HG03139 (cell line): Measurements from ENCODE around the gene PJA2.

Source experiments
- ATAC-seq: cut with Tn5 transposase; IDR thresholded peaks from one replicate; pipeline ENCODE4 v1.9.1; 2021; ENCODE audit not compliant: unreplicated experiment

The PJA2 gene

GRCh38 chr5:109351988-109352864 lies 57.5 kb downstream of the PJA2 start:
- ATAC-seq = no peak

DNA sequence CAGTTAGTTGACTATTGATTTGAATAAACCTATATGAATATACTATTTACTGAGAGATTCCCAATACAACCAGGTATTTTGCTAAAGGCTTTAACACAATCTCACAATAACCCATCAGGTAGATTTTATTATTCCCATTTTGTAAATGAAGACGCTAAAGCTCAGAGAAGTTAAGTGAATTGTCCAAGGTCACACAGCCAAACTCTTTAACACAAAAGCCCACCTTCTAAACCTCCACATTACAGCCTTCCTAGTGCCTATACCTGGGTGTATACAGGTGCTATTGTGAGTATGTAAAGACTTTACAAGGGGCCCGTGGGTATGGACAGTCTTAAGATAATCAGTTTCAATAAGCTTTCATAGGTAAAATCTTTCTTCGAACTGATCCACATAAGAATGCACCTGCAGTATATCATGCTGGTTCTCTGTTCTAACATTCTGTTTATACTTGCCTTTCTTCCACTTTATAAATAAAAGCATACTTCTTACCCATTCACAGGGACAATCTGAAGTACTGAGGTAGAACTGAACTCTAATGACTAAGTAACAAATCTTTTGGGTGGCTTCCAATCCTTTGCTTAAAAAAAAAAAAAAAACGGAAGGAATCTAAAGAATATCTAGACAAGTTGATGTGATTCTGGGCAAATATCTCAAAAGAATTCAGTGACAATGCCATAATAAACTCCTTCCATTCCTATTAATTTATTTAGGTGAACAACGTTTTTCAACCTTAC lies 59.1 kb downstream of the PJA2 start:
- no peak for ATAC-seq

GRCh38 chr5:109349388-109349787 lies 60.4 kb downstream of the PJA2 start:
- ATAC-seq = no peak

GRCh38 chr5:109347252-109347888 lies 62.4 kb downstream of the PJA2 start:
- ATAC-seq = no peak

GRCh38 chr5:109345699-109346098 lies 64.1 kb downstream of the PJA2 start:
- no peak for ATAC-seq

DNA sequence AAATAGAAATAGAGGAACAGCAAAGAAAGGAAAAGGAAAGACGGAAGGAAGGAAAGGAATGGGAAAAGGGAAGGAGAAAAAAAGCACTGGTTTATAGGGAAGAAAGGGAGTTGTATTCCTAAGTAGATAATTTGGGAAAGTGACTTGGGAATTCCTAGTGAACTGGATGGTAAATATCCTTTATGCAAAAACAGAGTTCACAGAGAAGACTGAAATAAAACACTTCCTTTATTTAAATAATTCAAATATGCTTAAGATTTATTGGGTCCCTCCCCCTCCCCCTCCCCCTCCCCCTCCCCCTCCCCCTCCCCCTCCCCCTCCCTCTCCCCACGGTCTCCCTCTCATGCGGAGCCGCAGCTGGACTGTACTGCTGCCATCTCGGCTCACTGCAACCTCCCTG lies 69.4 kb downstream of the PJA2 start:
- ATAC-seq = no peak

GRCh38 chr5:109335114-109335513 lies 74.7 kb downstream of the PJA2 start:
- no peak for ATAC-seq

- no peak for ATAC-seq
Observed at GRCh38 chr5:109334056-109334455, 75.7 kb downstream of the PJA2 start.

DNA sequence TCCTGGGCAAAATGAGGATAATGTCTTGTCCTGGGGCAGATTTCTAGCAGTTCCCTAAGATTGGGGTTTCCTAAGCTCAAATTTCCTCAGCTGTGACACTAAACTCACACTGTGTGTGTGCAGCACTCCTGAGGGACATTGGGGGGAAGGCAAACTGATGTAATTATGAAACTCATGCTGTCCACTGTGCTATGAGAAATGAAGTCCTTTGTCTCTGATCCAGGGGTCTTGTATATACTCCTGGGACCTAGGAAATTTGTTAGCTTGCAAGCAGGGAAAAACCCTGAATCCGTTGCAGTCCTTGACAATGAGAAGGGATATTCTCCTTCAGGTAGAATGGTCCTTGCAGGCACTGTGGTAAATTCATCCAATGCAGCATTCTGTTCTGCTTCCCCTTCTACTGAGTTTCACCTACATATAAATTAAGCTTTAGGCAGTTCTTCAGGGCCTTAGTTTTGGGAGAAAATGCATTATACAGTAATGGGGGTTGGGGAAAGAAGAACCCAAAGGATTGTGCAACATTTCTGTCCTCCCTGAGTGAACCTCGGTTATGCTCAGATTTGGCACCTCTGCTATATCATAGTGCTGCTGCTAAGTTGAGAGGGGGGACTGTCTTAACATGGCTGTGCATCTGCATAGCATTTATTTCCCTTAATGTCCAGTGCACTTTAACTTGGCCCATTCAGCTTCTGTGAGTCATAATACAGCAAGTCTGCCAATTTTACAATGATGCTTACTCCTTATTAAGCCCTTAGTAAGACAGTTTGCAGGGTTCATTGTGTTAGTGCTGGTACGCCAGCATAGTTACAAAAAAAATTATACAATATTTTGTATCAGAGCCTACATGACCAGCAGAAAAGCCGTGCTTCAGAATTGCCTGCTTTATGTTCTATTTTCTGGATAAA lies 80.2 kb downstream of the PJA2 start:
- no peak for ATAC-seq

DNA sequence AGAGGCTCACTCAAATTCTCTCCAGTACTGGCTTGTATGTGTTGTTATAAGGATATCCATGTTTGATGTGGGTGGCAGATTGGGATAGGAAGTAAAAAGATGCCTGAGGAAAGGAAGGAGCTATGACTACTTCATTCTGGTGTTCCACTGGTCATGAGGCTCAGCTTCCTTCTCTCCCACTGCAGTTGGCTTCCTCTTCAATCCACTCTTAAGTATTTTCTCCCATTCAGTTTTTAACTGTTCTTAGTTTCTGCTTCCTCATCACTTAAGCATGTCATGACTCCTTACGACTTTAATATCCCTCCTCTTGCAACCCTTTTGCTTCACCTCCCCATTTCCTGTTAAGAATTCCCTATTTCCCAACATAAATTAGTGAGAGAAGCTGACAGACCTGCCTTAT lies 81.1 kb downstream of the PJA2 start:
- no peak for ATAC-seq

DNA sequence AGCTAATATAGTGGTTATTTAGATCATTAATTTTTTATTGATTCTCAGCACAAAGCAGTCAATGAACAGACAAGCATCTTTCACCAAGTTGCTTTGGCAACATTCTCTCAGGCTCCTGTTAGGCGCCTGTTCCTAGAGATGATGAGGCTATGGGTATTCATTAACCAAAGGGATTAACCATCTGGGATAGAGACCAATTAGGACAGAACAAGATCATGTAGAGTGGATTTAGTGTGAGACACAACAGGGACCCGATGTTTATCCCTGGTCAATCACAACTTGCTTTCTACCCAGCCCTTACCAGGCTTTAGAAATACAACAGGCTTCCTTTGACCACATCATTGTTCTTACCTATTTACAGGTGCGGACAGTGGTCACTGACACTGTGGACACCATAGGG lies 82.2 kb downstream of the PJA2 start:
- no peak for ATAC-seq

- no peak for ATAC-seq
Observed at GRCh38 chr5:109326919-109327318, 82.9 kb downstream of the PJA2 start.

DNA sequence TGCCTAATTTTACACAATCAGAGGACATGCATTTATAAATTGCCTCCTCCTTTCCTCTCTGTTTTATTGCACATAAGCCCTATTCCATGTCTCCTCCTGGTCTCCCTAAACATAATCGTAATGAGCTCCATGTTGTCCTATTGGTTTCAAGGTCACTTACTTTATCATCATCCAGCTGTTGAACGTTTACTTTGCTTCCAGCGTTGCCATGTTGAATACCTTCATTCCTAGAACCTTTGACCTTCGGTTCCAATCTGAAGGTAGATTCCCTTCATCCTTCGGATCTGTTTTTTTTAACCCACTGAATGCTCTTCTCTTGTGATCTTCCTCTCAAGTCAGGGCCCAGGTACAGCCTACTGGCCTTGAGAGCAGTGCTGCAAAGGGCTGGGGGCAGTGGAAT lies 84.3 kb downstream of the PJA2 start:
- ATAC-seq = no peak

GRCh38 chr5:109324931-109325330 lies 84.8 kb downstream of the PJA2 start:
- ATAC-seq = no peak

DNA sequence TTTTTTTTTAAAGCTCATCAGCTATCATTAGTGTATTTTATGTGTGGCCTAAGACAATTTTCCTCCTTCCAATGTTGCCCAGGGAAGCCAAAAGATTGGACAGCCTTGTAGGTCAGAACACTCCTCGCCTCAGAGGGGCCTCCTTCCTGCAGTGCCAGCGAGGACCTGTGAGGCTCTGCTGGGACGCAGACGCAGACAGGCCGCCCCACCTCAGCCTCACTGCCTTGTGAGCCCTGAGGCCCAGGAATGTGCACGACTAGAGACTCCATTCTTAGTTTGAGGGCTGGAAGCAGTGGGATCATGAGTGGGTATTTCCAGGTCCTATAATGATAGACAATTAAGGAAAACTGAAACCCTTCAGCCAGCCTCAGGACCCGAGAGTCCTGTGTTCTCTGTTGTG lies 85.4 kb downstream of the PJA2 start:
- no peak for ATAC-seq

DNA sequence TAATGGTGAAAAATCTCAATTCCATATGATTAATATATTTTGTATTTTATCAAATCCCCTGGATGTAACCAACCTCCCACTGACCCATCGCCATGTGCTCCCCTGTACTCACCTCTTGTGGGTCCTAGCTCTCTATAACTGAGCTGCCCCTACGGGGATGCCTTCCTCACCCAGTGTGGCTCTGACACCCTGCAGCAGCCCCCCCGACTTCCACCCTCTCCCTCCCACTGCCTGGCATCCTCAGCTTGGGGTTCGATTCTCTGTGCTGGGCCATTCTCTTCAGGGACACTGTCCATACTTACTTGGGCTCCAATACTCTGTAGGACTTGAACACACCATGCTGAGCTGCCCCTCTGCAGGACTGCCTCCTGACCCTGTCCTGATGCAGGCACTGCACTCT lies 87.1 kb downstream of the PJA2 start:
- no peak for ATAC-seq

GRCh38 chr5:109319351-109319750 lies 90.4 kb downstream of the PJA2 start:
- no peak for ATAC-seq

DNA sequence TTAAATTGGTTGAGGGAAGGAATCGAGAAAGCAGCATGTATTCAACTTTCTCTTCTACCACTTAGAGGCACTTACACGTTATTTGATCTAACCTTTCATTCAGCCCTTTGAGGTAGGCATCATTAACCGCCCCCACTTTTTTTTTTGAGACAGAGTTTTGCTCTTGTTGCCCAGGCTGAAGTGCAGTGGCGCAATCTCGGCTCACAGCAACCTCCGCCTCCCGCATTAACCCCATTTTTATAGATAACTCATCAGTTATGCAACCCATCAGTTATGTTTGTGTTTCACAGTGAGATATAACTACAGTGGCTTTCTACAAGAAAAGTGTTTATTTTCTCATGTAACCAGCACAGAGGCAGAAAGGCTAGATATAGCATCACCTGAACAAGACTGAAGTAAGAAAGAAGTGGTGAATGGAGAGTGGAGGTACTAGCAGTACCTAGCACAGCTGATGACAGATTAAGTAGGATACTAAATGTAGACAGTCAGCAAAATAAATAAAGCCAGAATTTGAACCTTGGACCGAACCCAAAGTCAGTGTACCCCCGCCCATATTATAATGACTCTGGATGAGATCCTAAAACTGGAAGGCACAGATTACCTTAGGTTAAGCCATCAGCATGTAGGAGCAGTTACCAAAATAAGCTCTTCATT lies 91.2 kb downstream of the PJA2 start:
- ATAC-seq = no peak

- no peak for ATAC-seq
Observed at GRCh38 chr5:109316634-109317033, 93.1 kb downstream of the PJA2 start.

- no peak for ATAC-seq
Observed at GRCh38 chr5:109315245-109315644, 94.5 kb downstream of the PJA2 start.
